SK-N-SH treated with all-trans-retinoic acid at 6 μM for 48 hours (cell line): ENCODE measurements around the gene PTPRN2.

Source experiments
- ARNTL ChIP-seq: fragments of 450-650 bp; formaldehyde crosslinking; IDR thresholded peaks from 2 replicates; pipeline ENCODE4 v1.5.0; 2020; ENCODE audit warnings: low read depth, mild to moderate bottlenecking, moderate library complexity, borderline replicate concordance
- BACH2 ChIP-seq: fragments of 250-450 bp; sonication (Bioruptor Pico); IDR thresholded peaks from 2 replicates; pipeline ENCODE4 v1.9.0; 2021; ENCODE audit warnings: mild to moderate bottlenecking, borderline replicate concordance
- GLIS3 ChIP-seq: fragments of 250-450 bp; sonication (Bioruptor Pico); IDR thresholded peaks from 2 replicates; pipeline ENCODE4 v1.5.0; 2020; ENCODE audit warnings: mild to moderate bottlenecking, moderate library complexity
- PATZ1 ChIP-seq: fragments of 250-450 bp; sonication (Bioruptor Pico); IDR thresholded peaks from 2 replicates; pipeline ENCODE4 v1.8.0; 2020; ENCODE audit warnings: mild to moderate bottlenecking, moderate library complexity, borderline replicate concordance
- POU6F1 ChIP-seq: fragments of 250-450 bp; sonication (Bioruptor Pico); IDR thresholded peaks from 2 replicates; pipeline ENCODE4 v1.8.0; 2021; ENCODE audit warnings: low read depth, mild to moderate bottlenecking, moderate library complexity, borderline replicate concordance
- PPARA ChIP-seq: fragments of 250-450 bp; sonication (Bioruptor Pico); IDR thresholded peaks from 2 replicates; pipeline ENCODE4 v1.5.0; 2020; ENCODE audit warnings: mild to moderate bottlenecking, borderline replicate concordance
- TCF4 ChIP-seq: fragments of 250-450 bp; sonication (Bioruptor Pico); IDR thresholded peaks from 2 replicates; pipeline ENCODE4 v1.8.0; 2021; ENCODE audit warnings: mild to moderate bottlenecking, moderate library complexity, borderline replicate concordance
- TOX ChIP-seq: fragments of 250-450 bp; sonication (Bioruptor Pico); IDR thresholded peaks from 2 replicates; pipeline ENCODE4 v1.8.0; 2021; ENCODE audit warnings: mild to moderate bottlenecking, moderate library complexity, borderline replicate concordance
- ZC3H10 ChIP-seq: fragments of 250-450 bp; sonication (Bioruptor Pico); IDR thresholded peaks from 2 replicates; pipeline ENCODE4 v1.5.1; 2021; ENCODE audit warnings: mild to moderate bottlenecking, moderate library complexity
- ZFP30 ChIP-seq: fragments of 450-650 bp; formaldehyde crosslinking; IDR thresholded peaks from 2 replicates; pipeline ENCODE4 v1.5.0; 2022; ENCODE audit warnings: mild to moderate bottlenecking, moderate library complexity
- ZNF565 ChIP-seq: fragments of 450-650 bp; formaldehyde crosslinking; conservative IDR thresholded peaks from 2 replicates; pipeline ENCODE4 v1.5.0; 2020; ENCODE audit warnings: low read depth, mild to moderate bottlenecking, moderate library complexity

- no peak for TF ChIP-seq PATZ1 (CRISPR knock-in tag)
- TF ChIP-seq BACH2 (CRISPR knock-in tag): no peak
- TF ChIP-seq POU6F1 (CRISPR knock-in tag): no peak
- no peak for TF ChIP-seq ZC3H10 (CRISPR knock-in tag)
- TF ChIP-seq PPARA (CRISPR knock-in tag): no peak
- no peak for TF ChIP-seq ZNF565 (CRISPR knock-in tag)
- TF ChIP-seq TOX: no peak
- TF ChIP-seq TCF4: no peak
- no peak for TF ChIP-seq ARNTL (CRISPR knock-in tag)
- no peak for TF ChIP-seq GLIS3 (CRISPR knock-in tag)
- TF ChIP-seq ZFP30 (CRISPR knock-in tag): no peak
These were observed 200.6 kb downstream of the PTPRN2 start for GRCh38 chr7:158386866-158387545.
